Smooth muscle cell (in vitro differentiated cells): Measurements from ENCODE around the gene RAPGEF4. TPM values are rescaled to one million over a fixed set of nuclear protein-coding genes. Genes with fewer than 3 reads are reported as not detected.

Source experiments
- polyA plus RNA-seq: library from polyadenylated mRNA; unstranded; fragments of >200 nt; fragmentation: Nextera tagmentation; extraction: Ambion mirVana; gene quantifications from 2 replicates; pipeline ENCODE4 v1.2.1, GENCODE V29; 2016
- small RNA-seq: library from RNA; depleted of rRNA; stranded (forward); fragments of <200 nt; gene quantifications from one replicate; pipeline ENCODE3, GENCODE V24; 2014
- total RNA-seq: library from RNA; depleted of rRNA; stranded (reverse); fragments of >200 nt; gene quantifications from 2 replicates; pipeline ENCODE4 v1.2.3, GENCODE V29; 2014

The RAPGEF4 gene
- total and polyA plus RNA-seq, 2 experiments from 2014 or later = 0.35 to 2.7 TPM

Small RNA genes lying within 50 kb of the gene (small RNA-seq; reads per million reads assigned to genes)
- not detected for gene RF01210

Other genes with a start within 250 kb of the RAPGEF4 start
- gene PDK1, start 179.8 kb upstream of the RAPGEF4 start, total RNA-seq = 33.9 and 39.5 TPM in 2 replicates
- gene PDK1, start 179.8 kb upstream of the RAPGEF4 start, polyA plus RNA-seq = 18.0 and 29.1 TPM in 2 replicates